GM12865 (cell line): Measurements from ENCODE around the gene PACS2.

Experiments used
- DNase-seq: peaks from one replicate; pipeline ENCODE4 v3.0.0; 2010; ENCODE audit warnings: low read depth
- H3K4me3 ChIP-seq: 2 replicates; pipeline ENCODE4 v1.5.1; 2011; ENCODE audit warnings: mild to moderate bottlenecking, low read depth, low read length, control low read depth
- TF ChIP-seq, protein P1 (sequence below): IDR thresholded peaks from 2 replicates; pipeline ENCODE4 v1.5.1; 2011; ENCODE audit warnings: low read length, control low read depth, low read depth, inconsistent platforms; ENCODE audit not compliant: insufficient read depth; ENCODE audit errors: missing control alignments

Gene PACS2

DNA sequence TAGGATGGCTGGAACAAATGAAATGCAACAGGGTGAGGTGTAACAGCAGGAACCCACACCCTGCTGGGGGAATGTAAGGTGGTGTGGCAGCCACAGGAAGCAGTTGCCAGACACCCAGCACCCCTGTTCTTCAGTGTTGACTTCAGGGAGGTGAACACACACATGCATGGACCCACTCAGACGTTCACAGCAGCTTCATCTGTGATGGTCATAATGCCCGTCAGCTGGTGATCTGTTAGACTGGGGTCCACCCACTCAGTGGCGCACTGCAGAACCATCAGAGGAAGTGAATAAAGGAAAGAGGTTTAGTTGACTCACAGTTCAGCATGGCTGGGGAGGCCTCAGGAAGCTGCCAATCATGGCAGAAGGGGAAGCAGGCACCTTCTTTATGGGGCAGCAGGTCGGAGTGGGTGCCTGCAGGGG, 61.1 kb downstream of the PACS2 start:
- no peak overlapping the region for H3K4me3 ChIP-seq
- TF ChIP-seq, protein P1, sequence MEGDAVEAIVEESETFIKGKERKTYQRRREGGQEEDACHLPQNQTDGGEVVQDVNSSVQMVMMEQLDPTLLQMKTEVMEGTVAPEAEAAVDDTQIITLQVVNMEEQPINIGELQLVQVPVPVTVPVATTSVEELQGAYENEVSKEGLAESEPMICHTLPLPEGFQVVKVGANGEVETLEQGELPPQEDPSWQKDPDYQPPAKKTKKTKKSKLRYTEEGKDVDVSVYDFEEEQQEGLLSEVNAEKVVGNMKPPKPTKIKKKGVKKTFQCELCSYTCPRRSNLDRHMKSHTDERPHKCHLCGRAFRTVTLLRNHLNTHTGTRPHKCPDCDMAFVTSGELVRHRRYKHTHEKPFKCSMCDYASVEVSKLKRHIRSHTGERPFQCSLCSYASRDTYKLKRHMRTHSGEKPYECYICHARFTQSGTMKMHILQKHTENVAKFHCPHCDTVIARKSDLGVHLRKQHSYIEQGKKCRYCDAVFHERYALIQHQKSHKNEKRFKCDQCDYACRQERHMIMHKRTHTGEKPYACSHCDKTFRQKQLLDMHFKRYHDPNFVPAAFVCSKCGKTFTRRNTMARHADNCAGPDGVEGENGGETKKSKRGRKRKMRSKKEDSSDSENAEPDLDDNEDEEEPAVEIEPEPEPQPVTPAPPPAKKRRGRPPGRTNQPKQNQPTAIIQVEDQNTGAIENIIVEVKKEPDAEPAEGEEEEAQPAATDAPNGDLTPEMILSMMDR, result no peak
- peak; percentile 22 for DNase-seq

DNA sequence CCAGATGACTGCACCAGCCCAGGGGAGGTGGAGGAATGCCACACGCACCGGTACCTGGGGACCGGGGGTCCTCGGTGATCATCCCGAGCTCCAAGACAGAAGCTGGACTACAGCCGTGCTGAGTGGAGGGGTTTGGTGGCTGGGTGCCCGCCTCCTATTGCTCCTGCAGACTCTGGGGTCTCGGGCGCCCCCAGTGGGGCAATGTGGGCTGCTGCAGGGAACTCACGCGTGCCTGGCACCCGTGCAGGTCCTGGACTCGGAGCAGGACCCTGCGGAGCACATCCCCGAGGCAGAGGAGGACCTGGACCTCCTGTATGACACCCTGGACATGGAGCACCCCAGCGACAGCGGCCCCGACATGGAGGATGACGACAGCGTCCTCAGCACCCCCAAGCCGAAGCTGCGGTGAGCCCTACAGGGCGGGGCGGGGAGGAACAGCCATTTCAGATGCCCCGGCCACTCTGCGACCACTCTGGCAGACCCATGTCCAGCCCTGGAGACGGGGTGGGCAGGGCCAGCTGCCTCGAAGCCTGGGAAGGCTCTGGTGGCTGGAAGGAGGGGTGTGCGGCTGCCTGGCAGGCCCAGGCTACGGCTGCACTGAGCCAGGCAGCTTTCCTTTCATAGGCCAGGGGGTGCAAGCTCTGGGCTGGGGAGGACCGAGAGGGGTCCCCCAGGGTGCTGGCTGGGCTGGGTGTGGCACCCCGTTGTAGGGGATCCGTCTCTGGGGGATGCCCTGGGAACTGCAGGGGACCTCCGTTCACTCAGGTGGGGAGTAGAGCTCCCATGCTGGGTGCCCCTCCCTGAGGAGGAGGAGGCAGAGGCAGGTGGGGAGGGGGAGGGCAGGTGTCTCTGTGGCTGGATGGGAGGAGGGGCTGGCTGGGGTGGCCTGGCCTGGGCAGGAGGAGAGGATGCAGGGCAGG, 62.2 kb downstream of the PACS2 start:
- TF ChIP-seq, protein P1, result no peak
- H3K4me3 ChIP-seq, result no peak overlapping the region
- DNase-seq, result no peak

DNA sequence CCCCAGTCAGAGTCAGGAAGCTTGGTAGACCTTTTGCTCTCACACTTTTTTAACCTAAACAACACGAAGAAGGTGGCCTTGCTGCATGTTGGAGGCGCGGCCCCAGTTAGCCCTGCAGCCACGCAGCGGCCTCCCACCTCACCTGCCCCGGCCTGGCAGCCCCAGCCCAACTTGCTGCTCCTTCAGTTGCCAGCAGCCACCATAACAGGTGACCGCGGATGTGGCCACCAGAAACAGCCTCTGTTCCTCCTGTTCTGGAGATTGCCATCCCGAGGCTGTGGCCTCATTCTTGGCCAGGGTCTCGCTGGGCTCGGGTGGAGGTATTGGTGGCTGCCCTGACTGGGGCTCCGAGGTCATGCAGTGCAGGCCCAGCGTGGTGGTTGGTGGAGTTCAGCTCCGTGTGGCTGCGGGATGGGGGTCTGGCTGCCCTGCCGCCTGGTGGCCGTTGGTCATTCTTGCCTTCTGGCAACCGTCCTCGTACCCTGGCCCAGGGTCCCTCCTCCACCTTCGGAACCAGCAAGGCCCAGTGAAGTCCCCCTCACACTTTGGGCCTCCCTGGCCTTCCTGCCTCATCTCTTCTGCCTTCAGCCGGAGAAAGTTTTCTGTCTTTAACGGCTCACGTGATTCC, 63.1 kb downstream of the PACS2 start:
- H3K4me3 ChIP-seq, result no peak overlapping the region
- no peak for DNase-seq
- TF ChIP-seq, protein P1, result no peak

DNA sequence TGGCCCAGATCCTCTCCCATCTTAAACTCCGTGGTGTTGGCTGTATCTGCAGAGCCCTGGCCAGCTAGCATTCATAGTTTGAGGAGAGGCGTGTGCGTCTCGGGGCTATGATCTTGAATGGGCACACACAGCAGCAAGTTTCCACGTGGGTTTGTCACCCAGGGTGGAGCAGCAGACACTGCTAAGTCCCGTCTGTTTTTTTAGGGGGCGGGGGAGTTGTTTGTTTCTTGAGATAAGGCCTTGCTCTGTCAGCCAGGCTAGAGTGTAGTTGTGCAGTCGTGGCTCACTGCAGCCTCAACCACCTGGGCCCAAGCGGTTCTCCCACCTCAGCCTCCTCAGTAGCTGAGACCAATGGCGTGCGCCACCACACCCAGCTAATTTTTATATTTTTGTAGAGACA, 63.7 kb downstream of the PACS2 start:
- no peak overlapping the region for H3K4me3 ChIP-seq
- DNase-seq, result no peak
- TF ChIP-seq, protein P1, result no peak

DNA sequence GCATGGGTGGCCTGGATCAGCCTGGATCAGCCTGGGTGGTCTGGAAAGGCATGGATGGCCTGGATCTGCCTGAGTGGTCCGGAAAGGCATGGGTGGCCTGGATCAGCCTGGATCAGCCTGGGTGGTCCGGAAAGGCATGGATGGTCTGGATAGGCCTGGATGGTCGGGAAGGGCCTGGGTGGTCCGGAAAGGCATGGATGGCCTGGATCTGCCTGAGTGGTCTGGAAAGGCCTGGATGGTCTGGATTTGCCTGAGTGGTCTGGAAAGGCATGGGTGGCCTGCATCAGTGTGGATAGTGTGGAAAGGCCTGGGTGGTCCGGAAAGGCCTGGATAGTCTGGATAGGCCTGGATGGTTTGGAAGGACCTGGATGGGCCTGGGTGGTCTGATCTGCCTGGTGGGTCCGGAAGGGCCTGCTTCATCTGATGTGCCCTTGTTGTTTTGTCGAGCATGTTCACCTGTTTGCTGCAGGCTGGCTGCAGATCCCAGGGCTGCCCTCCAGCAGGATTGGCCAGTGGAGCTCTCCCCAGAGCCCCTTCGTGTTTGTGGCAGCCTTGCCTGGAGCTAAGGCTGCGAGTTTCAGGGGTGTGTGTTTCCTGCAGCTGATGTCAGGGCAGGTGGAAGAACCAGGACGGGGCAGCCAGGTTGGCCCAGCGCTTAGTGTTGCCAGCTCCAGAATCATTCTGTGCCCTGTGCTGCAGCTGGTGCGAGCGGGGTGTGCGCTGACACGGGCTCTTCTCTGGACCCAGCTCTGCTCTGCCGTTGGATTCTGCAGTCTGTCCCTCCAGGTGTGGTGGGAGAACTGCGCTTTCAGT, 64.5 kb downstream of the PACS2 start:
- no peak for DNase-seq
- no peak overlapping the region for H3K4me3 ChIP-seq
- TF ChIP-seq, protein P1, result no peak

DNA sequence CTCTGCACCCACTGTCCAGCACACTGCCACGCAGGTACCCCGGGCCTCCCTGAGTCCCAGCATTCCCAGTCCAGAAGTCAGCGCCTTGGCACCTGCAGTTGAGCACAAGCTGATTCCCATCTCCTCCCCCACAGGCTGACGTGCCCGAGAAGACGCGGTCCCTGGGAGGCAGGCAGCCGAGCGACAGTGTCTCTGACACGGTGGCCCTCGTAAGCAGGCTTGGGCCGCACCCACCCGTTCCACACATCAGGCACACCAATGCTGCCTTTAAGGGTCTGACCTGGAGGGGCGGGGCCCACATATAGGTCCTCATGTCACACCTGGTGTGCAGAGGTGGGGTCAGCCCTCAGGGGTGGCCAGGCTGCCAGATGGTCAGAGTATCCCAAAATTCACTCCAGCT, 65.4 kb downstream of the PACS2 start:
- H3K4me3 ChIP-seq, result no peak overlapping the region
- TF ChIP-seq, protein P1, result no peak
- DNase-seq, result no peak
